ENCODE measurements around the gene DEPDC7. TPM values are rescaled to one million over a fixed set of nuclear protein-coding genes. Genes with fewer than 3 reads are reported as not detected.
"Not testable (repeated sequence)": the region's sequence is repeated elsewhere in the genome, so short reads cannot be mapped to it uniquely, and the experiment has no call there.

Gene DEPDC7
- total RNA-seq, 1 donor from 2014 or later: 0.86 TPM

- DNase-seq (ENCODE audit: low spot score): no peak
Observed at GRCh38 chr11:33025339-33025722, 9.7 kb downstream of the DEPDC7 start.

- DNase-seq (ENCODE audit: low spot score): no peak
Observed at GRCh38 chr11:33027233-33027632, 11.6 kb downstream of the DEPDC7 start.

GRCh38 chr11:33027846-33028536, 12.3 kb downstream of the DEPDC7 start:
- DNase-seq (ENCODE audit: low spot score): no peak

- DNase-seq (ENCODE audit: low spot score): no peak
Observed at GRCh38 chr11:33028537-33028914, 12.8 kb downstream of the DEPDC7 start.

GRCh38 chr11:33029218-33029617, 13.5 kb downstream of the DEPDC7 start:
- DNase-seq (ENCODE audit: low spot score): not testable (repeated sequence)

GRCh38 chr11:33033493-33033892, 17.8 kb downstream of the DEPDC7 start:
- no peak for DNase-seq (ENCODE audit: low spot score)

GRCh38 chr11:33035011-33035410, 19.3 kb downstream of the DEPDC7 start:
- no peak for DNase-seq (ENCODE audit: low spot score)

GRCh38 chr11:33039274-33040032, 23.8 kb downstream of the DEPDC7 start, which contains the start of gene TCP11L1:
Gene TCP11L1, plus strand, starts transcription at chr11:33039572. Its CDS starts 4,202 bp downstream, at chr11:33043774.
- peak; percentile 93 for DNase-seq (ENCODE audit: low spot score)

GRCh38 chr11:33040033-33040861, 24.6 kb downstream of the DEPDC7 start:
- no peak for DNase-seq (ENCODE audit: low spot score)

GRCh38 chr11:33040862-33041453, 25.3 kb downstream of the DEPDC7 start:
- no peak for DNase-seq (ENCODE audit: low spot score)

GRCh38 chr11:33043221-33043830, 27.6 kb downstream of the DEPDC7 start:
- DNase-seq (ENCODE audit: low spot score): no peak

GRCh38 chr11:33044285-33044756, 28.6 kb downstream of the DEPDC7 start:
- DNase-seq (ENCODE audit: low spot score): no peak

- DNase-seq (ENCODE audit: low spot score): no peak
Observed at GRCh38 chr11:33045551-33046255, 30.0 kb downstream of the DEPDC7 start.

- DNase-seq (ENCODE audit: low spot score): not testable (repeated sequence)
Observed at GRCh38 chr11:33048701-33049100, 33.0 kb downstream of the DEPDC7 start.

GRCh38 chr11:33049565-33050408, 34.1 kb downstream of the DEPDC7 start:
- DNase-seq (ENCODE audit: low spot score): not testable (repeated sequence)

- DNase-seq (ENCODE audit: low spot score): no peak
Observed at GRCh38 chr11:33052231-33052630, 36.6 kb downstream of the DEPDC7 start.

GRCh38 chr11:33055375-33055774, 39.7 kb downstream of the DEPDC7 start:
- DNase-seq (ENCODE audit: low spot score): no peak

- no peak for DNase-seq (ENCODE audit: low spot score)
Observed at GRCh38 chr11:33057284-33057683, 41.6 kb downstream of the DEPDC7 start.

- no peak for DNase-seq (ENCODE audit: low spot score)
Observed at GRCh38 chr11:33059331-33060007, 43.8 kb downstream of the DEPDC7 start.

Data from ureter (tissue), 1 donor.